SIG-M5 (cell line): ENCODE measurements around the gene ZNF398.
"Not testable (repeated sequence)": the region's sequence is repeated elsewhere in the genome, so short reads cannot be mapped to it uniquely, and the experiment has no call there.

ENCODE experiments used
- DNase-seq: peaks from one replicate; lab custom pipeline; 2025; lab: John Stamatoyannopoulos, UW

ZNF398 gene

GRCh38 chr7:149226366-149226765 lies 79.1 kb downstream of the ZNF398 start:
- not testable (repeated sequence) for DNase-seq

DNA sequence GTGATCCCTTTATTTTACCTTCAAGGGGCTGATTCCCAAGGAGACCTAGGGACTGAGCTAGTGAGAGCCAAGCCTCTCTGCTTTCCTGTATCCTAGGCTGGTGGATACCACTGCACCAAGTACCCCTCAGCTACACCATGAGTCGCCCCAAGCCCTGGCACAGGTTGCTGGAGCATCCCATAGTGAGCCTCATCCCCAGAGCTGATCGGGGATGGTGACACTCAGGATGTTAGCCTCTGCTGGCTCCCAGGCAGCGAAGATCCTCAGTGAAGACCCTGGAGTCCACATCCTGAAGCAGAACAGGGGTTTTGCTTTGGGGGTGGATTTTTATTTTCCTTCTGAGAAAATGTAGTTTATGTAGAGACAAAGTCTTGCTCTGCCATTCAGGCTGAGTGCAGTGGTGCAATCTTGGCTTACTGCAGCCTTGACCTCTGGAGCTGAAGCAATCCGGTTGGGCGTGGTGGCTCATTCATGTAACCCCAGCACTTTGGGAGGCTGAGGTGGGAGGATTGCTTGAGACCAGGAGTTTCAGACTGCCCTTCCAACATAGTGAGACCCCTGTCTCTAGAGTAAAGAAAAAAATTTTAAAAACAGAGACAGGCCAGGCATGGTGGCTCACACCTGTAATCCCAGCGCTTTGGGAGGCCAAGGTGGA lies 79.7 kb downstream of the ZNF398 start:
- no peak for DNase-seq

DNA sequence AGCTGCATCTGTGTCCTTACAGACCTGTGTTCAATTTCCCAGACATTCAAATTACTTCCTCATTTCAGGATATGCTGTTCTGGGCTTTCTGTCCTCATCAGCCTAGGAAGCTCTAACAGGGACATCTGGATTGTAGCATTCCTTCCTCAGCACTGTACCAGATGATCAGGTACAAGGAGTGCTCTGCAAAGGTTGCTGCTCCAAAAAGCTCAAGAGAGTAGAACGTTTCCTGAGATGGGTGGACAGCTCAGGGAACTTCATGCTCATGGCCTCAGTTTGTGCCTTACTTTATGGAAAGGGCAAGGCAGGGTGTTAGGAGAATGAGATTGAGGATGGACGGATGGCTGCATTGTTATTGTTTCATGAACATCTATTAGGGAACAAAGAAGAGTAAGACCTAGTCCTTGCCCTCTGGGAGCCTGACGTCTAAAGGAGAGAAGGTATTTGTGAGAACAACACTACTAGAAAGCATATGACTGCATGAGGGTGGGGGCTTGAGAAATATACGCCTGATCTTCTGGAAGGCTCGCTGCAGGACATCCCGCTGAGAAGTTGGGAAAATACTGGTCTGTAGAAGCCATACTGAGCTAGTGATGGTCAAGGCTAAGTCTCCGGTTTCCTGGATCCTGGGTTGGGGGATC lies 81.7 kb downstream of the ZNF398 start:
- DNase-seq: no peak

DNA sequence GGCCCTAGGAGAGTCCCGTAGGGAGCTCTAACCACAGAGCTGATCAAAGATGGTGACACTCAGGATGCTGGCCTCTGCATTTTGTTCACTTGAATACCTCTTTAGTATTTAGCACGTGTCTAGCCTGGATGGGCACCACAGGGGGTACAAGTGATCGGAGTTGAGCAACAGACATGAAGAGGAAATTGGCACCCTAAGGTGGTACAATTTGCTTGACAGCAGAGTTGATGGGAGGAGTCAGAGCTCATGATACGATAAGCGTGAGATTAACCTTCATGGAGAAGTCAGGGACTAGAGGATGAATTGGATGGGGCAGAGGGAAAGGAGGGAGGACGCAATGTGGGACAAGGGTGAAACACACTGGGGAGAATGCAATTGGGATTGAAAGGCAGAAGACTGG lies 82.3 kb downstream of the ZNF398 start:
- DNase-seq: no peak

DNA sequence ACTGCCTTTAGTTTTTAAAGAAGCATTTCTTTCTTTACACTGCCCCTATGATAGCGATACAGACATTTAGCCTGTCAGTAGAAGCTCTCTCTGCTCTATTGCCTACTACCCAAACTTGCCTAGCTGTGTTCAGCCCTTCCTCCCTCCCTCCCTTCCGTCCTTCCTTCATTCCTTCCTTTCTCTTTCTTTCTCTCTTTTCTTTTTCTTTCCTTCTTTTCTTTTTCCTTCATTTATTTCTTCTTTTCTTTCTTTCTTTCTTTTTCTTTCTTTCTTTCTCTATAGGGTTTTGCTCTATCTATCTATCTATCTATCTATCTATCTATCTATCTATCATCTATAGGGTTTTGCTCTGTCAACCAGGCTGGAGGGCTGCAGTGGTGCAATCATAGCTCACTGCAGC lies 85.1 kb downstream of the ZNF398 start:
- no peak for DNase-seq
